ENCODE data around the gene SMTN.

DNA sequence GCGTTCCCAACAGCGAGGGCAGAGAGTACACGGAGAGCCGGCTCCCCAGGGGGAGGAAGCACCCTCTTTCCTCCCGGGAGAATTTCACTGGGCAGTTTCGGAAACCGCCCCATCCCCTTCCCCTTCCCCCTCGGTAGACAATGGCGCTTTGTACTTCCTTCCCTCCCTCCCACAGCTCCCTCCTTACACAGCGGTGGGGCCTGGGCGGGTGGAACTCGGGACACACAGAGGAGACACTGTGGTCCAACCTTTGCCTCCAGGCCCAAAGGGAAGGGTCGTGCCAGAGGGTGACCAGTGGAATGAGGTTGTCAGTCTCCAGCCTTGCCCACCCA, 4.3 kb downstream of the SMTN start:
- TF ChIP-seq, protein P1, sequence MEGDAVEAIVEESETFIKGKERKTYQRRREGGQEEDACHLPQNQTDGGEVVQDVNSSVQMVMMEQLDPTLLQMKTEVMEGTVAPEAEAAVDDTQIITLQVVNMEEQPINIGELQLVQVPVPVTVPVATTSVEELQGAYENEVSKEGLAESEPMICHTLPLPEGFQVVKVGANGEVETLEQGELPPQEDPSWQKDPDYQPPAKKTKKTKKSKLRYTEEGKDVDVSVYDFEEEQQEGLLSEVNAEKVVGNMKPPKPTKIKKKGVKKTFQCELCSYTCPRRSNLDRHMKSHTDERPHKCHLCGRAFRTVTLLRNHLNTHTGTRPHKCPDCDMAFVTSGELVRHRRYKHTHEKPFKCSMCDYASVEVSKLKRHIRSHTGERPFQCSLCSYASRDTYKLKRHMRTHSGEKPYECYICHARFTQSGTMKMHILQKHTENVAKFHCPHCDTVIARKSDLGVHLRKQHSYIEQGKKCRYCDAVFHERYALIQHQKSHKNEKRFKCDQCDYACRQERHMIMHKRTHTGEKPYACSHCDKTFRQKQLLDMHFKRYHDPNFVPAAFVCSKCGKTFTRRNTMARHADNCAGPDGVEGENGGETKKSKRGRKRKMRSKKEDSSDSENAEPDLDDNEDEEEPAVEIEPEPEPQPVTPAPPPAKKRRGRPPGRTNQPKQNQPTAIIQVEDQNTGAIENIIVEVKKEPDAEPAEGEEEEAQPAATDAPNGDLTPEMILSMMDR (IDR thresholded peaks at IDR 0.05), result no peak
- no peak for TF ChIP-seq POLR2A (IDR thresholded peaks at IDR 0.05)

All from breast epithelium (tissue), 3 donors.